Prostate gland (tissue), 2 donors: ENCODE data around the gene FERMT1. TPM values are rescaled to one million over a fixed set of nuclear protein-coding genes. Genes with fewer than 3 reads are reported as not detected.
A peak's percentile ranks its signal among the peaks of the same experiment; 100 is the strongest.

ENCODE experiments used
- DNase-seq: peaks from one replicate; pipeline ENCODE4 v3.0.0-alpha.2; 2019; ENCODE audit warnings: low spot score
- H3K27ac ChIP-seq, 2 donors: fragments of 200-600 bp; sonication (generic); 2 replicates each; pipeline ENCODE4 v1.5.1; 2017 to 2019
- H3K27me3 ChIP-seq: fragments of 200-600 bp; sonication (generic); replicated peaks from 2 replicates; pipeline ENCODE4 v1.5.1; 2019; ENCODE audit not compliant: insufficient read depth
- H3K36me3 ChIP-seq, 2 donors: fragments of 200-600 bp; sonication (generic); 1 replicate in 1 of 2; 2 replicates in 1 of 2; pipeline versions ENCODE4 v1.5.1 to v1.8.1; 2017 to 2019
- H3K4me1 ChIP-seq: fragments of 200-600 bp; sonication (generic); replicated peaks from 2 replicates; pipeline ENCODE4 v1.5.1; 2019
- H3K4me3 ChIP-seq, 2 donors: fragments of 200-600 bp; sonication (generic); 2 replicates each; pipeline ENCODE4 v1.5.1; 2017 to 2019
- H3K9me3 ChIP-seq: fragments of 200-600 bp; sonication (generic); 2 replicates; pipeline ENCODE4 v1.5.1; 2017
- POLR2A ChIP-seq: fragments of 450-650 bp; IDR thresholded peaks from one replicate; pipeline ENCODE4 v1.6.1; 2016; ENCODE audit warnings: antibody characterized with exemption, mild to moderate bottlenecking
- POLR2AphosphoS5 ChIP-seq: sonication (generic); formaldehyde crosslinking; IDR thresholded peaks from one replicate; pipeline ENCODE4 v1.6.1; 2017; ENCODE audit warnings: antibody characterized with exemption
- WGBS: methylation state at CpG from one replicate; pipeline ENCODE4 v1.1.5; 2018; 5-methylcytosine and 5-hydroxymethylcytosine counted together
- intact Hi-C: fragments of 100-400 bp; cut with DNase I; formaldehyde crosslinking; loops from one replicate; pipeline ENCODE4 v1.14.2; 2022
- total RNA-seq, 2 donors: library from RNA; depleted of rRNA; stranded (reverse); fragments of >200 nt; gene quantifications; one replicate each; pipeline ENCODE4 v1.1.0, GENCODE V29; 2016
- TF ChIP-seq, protein P1 (sequence below), 4 experiments: fragments of 200-600 bp in 2 of 4; fragments of 450-650 bp in 2 of 4; sonication (generic) in 2 of 4; IDR thresholded peaks; 1 replicate in 3 of 4; 2 replicates in 1 of 4; pipeline ENCODE4 v1.5.1; 2016 to 2019; ENCODE audit warnings: antibody characterized with exemption in 4 of 4, mild to moderate bottlenecking in 2 of 4, moderate library complexity in 2 of 4

FERMT1 gene
- total RNA-seq: 10 to 100 TPM in 1 of 2 donors, 1 to 10 TPM in 1; 9.0 to 14.0 TPM

- WGBS: 6% methylated on average over 36 of the region's 55 CpGs
- peak; percentile 54 for DNase-seq
- no peaks in the 10 kb centered on the region for H3K9me3 ChIP-seq
- peak within 1 kb of the TSS; percentile 63 to 66 for H3K27ac ChIP-seq
- no peak for TF ChIP-seq POLR2AphosphoS5
- TF ChIP-seq, protein P1, sequence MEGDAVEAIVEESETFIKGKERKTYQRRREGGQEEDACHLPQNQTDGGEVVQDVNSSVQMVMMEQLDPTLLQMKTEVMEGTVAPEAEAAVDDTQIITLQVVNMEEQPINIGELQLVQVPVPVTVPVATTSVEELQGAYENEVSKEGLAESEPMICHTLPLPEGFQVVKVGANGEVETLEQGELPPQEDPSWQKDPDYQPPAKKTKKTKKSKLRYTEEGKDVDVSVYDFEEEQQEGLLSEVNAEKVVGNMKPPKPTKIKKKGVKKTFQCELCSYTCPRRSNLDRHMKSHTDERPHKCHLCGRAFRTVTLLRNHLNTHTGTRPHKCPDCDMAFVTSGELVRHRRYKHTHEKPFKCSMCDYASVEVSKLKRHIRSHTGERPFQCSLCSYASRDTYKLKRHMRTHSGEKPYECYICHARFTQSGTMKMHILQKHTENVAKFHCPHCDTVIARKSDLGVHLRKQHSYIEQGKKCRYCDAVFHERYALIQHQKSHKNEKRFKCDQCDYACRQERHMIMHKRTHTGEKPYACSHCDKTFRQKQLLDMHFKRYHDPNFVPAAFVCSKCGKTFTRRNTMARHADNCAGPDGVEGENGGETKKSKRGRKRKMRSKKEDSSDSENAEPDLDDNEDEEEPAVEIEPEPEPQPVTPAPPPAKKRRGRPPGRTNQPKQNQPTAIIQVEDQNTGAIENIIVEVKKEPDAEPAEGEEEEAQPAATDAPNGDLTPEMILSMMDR (IDR thresholded peaks at IDR 0.05): peak in 2 of 4 experiments; percentile 21 to 35
- intact Hi-C loops: no loop called here
- H3K27me3 ChIP-seq: no peaks in the 10 kb centered on the region
- no peaks in the 10 kb centered on the region for H3K4me1 ChIP-seq
- H3K4me3 ChIP-seq: peak within 1 kb of the TSS; percentile 44 to 51
- no peaks in the 10 kb centered on the region for H3K36me3 ChIP-seq
Measured at GRCh38 chr20:6122873-6123648, at the start of gene FERMT1. Gene FERMT1, minus strand, starts transcription at chr20:6123030. Its CDS starts 3,476 bp downstream, at chr20:6119554.

GRCh38 chr20:6169251-6169650, 46.4 kb upstream of the FERMT1 start:
- intact Hi-C loops: no loop called here
- H3K27me3 ChIP-seq: peaks cover 2% of the 10 kb centered on the region
- H3K9me3 ChIP-seq: no peaks in the 10 kb centered on the region
- no peaks in the 10 kb centered on the region for H3K4me1 ChIP-seq
- TF ChIP-seq POLR2A: no peak
- TF ChIP-seq POLR2AphosphoS5: no peak
- TF ChIP-seq, protein P1 (IDR thresholded peaks at IDR 0.05): no peak
- no peak for DNase-seq
- H3K4me3 ChIP-seq: no peak overlapping the region
- H3K27ac ChIP-seq: no peak overlapping the region
- no peaks in the 10 kb centered on the region for H3K36me3 ChIP-seq

DNA sequence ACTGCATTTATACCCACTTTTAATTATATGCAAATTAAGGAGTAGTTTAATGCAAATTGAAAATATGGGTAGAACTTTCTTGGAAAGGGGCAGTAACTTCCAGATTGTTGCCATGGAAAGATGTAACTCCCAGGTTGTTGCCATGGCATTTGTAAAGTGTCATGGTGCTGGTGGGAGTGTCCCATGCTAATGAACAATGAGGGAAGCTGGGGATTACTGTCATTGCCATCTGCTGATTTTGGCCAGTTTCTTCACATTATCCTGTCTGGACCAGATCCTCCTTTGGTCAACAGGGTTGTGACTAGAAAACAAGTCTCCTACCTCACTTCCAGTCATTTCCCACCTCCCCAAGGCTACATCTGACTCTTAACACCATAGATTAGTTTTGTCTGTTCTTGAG, 45.4 kb upstream of the FERMT1 start:
- intact Hi-C loops: no loop called here
- Histone ChIP-seq H3K27ac (no peak overlapping the region), H3K36me3 (no peaks in the 10 kb centered on the region), H3K4me1 (no peaks in the 10 kb centered on the region), H3K4me3 (no peak overlapping the region), H3K27me3 (peaks cover 2% of the 10 kb centered on the region), H3K9me3 (no peaks in the 10 kb centered on the region)
- no peak for DNase-seq
- TF ChIP-seq POLR2AphosphoS5 (no peak), POLR2A (no peak)
- TF ChIP-seq, protein P1 (IDR thresholded peaks at IDR 0.05): no peak

GRCh38 chr20:6165346-6165745, 42.5 kb upstream of the FERMT1 start:
- no peak for DNase-seq
- Histone ChIP-seq H3K4me3 (no peak overlapping the region), H3K27me3 (peaks cover 2% of the 10 kb centered on the region), H3K4me1 (no peaks in the 10 kb centered on the region), H3K9me3 (no peaks in the 10 kb centered on the region), H3K27ac (no peak overlapping the region), H3K36me3 (no peaks in the 10 kb centered on the region)
- TF ChIP-seq, protein P1 (IDR thresholded peaks at IDR 0.05): no peak
- TF ChIP-seq POLR2A (no peak), POLR2AphosphoS5 (no peak)
- intact Hi-C loops: no loop called here
